ENCODE results near the gene WRAP73. TPM values are rescaled to one million over a fixed set of nuclear protein-coding genes. Genes with fewer than 3 reads are reported as not detected.

Gene WRAP73
- polyA plus RNA-seq, 3 donors = 26.1 to 64.9 (median 33.2) TPM

DNA sequence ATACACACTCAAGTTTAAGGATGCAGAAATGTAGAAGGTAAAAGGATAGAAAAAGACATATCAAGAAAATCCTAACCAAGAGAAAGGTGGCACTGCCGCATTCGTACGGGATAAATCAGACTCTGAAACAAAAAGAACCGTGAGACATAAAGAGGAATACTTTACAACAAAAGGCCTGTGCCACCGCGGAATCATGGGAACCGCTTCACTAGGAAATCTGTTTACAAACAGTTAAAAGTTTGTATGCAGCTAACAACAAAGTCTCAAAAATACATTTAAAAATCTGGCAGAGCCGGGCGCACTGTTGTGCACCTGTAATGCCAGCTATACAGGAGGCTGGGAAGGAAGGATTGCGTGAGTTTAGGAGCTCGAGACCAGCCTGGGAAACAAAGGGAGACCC, 8.1 kb downstream of the WRAP73 start:
- Histone ChIP-seq H2AFZ (ENCODE audit: insufficient read depth, low read depth, low read length, poor library complexity, severe bottlenecking) (no peak overlapping the region), H3K27ac (ENCODE audit: low read depth in 1 of 2, low read length in 2 of 2) (no peak overlapping the region), H3K4me2 (replicated peaks; ENCODE audit: extremely low read depth, low read length, poor library complexity, severe bottlenecking) (no peak overlapping the region), H3K9me3 (replicated peaks in 1 of 2; ENCODE audit: control insufficient read depth in 1 of 2, insufficient read depth in 1 of 2, low read length in 2 of 2) (no peaks in the 10 kb centered on the region), H4K20me1 (ENCODE audit: insufficient read depth, low read length) (peaks cover 15% of the 10 kb centered on the region), H3K9ac (ENCODE audit: insufficient read depth, low read length, poor library complexity, severe bottlenecking) (no peak overlapping the region), H3K79me2 (ENCODE audit: insufficient read depth, low read length) (no peaks in the 10 kb centered on the region), H3K4me3 (replicated peaks in 1 of 3; ENCODE audit: low read depth in 2 of 3, low read length in 3 of 3) (no peak overlapping the region), H3K36me3 (replicated peaks in 1 of 2; ENCODE audit: control insufficient read depth in 1 of 2, insufficient read depth in 2 of 2, low read length in 2 of 2) (peaks cover 65 to 92% of the 10 kb centered on the region in 2 donors), H3K4me1 (ENCODE audit: control insufficient read depth in 1 of 2, insufficient read depth in 2 of 2, low read length in 2 of 2) (no peaks in the 10 kb centered on the region), H3K27me3 (ENCODE audit: control insufficient read depth in 2 of 2, insufficient read depth in 2 of 2, low read length in 2 of 2) (no peaks in the 10 kb centered on the region)
- Mint-ChIP-seq H3K9me3 (peaks cover 0 to 3% (median 0%) of the 10 kb centered on the region in 7 donors), H3K27me3 (ENCODE audit: low read depth in 3 of 3) (peaks cover 0 to 3% (median 0%) of the 10 kb centered on the region in 3 donors), H3K4me1 (no peaks in the 10 kb centered on the region), H3K27ac (no peak overlapping the region), H3K4me3 (no peak overlapping the region), H3K36me3 (peaks cover 69 to 88% of the 10 kb centered on the region in 2 donors)
- no peak for DNase-seq
- no peak for TF ChIP-seq CTCF (IDR thresholded peaks at IDR 0.05)
- intact Hi-C loops (cut with micrococcal nuclease) = no loop called here
- WGBS (ENCODE audit: insufficient coverage) = 100% methylated on average over 2 of the region's 11 CpGs

DNA sequence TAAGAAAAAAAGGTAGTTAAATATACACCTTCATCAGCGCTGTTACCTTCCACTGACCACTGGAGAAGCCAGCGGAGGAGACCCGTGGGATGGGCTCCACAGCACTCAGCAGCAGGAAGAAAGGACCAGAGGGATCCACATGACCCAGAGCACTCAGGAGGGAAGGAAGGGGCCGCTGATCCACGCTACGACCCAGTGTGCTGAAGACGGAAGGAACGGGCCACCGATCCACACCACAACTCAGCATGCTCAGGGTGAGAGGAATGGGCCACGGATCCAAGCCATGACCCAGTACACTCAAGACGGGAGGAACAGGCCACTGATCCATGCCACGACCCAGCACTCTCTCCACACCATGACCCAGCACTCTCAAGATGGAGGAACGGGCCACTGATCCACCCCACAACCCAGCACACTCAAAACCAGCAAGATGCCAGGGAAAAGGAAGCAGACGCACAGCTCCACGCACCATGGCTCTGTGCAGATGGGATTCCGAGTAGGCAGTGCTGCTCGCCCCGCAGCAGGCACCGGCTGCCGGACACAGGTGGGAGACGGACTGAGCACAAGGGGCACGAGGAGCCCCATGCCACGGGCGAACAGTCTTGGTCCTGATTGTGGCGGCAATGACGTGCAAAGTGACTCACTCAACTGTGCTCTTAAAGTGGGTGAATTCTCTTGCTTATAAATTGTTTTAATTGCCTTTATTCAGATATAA, 8.7 kb downstream of the WRAP73 start:
- WGBS (ENCODE audit: insufficient coverage) = 97% methylated on average over 19 of the region's 26 CpGs
- H3K27me3 Mint-ChIP-seq (ENCODE audit: low read depth in 3 of 3) = peaks cover 0 to 3% (median 0%) of the 10 kb centered on the region in 3 donors
- H3K9me3 Mint-ChIP-seq = peaks cover 0 to 3% (median 0%) of the 10 kb centered on the region in 7 donors
- no peak overlapping the region for H3K9ac ChIP-seq (ENCODE audit: insufficient read depth, low read length, poor library complexity, severe bottlenecking)
- TF ChIP-seq CTCF (IDR thresholded peaks at IDR 0.05) = no peak
- H3K4me1 Mint-ChIP-seq = no peaks in the 10 kb centered on the region
- no peak overlapping the region for H3K27ac ChIP-seq (ENCODE audit: low read depth in 1 of 2, low read length in 2 of 2)
- DNase-seq = no peak
- no peaks in the 10 kb centered on the region for H3K27me3 ChIP-seq (ENCODE audit: control insufficient read depth in 2 of 2, insufficient read depth in 2 of 2, low read length in 2 of 2)
- no peak overlapping the region for H3K27ac Mint-ChIP-seq
- H3K9me3 ChIP-seq (replicated peaks in 1 of 2; ENCODE audit: control insufficient read depth in 1 of 2, insufficient read depth in 1 of 2, low read length in 2 of 2) = no peaks in the 10 kb centered on the region
- H3K79me2 ChIP-seq (ENCODE audit: insufficient read depth, low read length) = no peaks in the 10 kb centered on the region
- H3K36me3 Mint-ChIP-seq = peaks cover 71 to 88% of the 10 kb centered on the region in 2 donors
- H4K20me1 ChIP-seq (ENCODE audit: insufficient read depth, low read length) = peaks cover 15% of the 10 kb centered on the region
- no peak overlapping the region for H3K4me3 ChIP-seq (replicated peaks in 1 of 3; ENCODE audit: low read depth in 2 of 3, low read length in 3 of 3)
- H3K4me1 ChIP-seq (ENCODE audit: control insufficient read depth in 1 of 2, insufficient read depth in 2 of 2, low read length in 2 of 2) = no peaks in the 10 kb centered on the region
- H3K4me2 ChIP-seq (replicated peaks; ENCODE audit: extremely low read depth, low read length, poor library complexity, severe bottlenecking) = no peak overlapping the region
- no peak overlapping the region for H3K4me3 Mint-ChIP-seq
- no peak overlapping the region for H2AFZ ChIP-seq (ENCODE audit: insufficient read depth, low read depth, low read length, poor library complexity, severe bottlenecking)
- H3K36me3 ChIP-seq (replicated peaks in 1 of 2; ENCODE audit: control insufficient read depth in 1 of 2, insufficient read depth in 2 of 2, low read length in 2 of 2) = peaks cover 65 to 92% of the 10 kb centered on the region in 2 donors
- intact Hi-C loops (cut with micrococcal nuclease) = no loop called here

Measured in CD14-positive monocyte (primary cell).